Mucosa of rectum (tissue), 2 donors: Measurements from ENCODE around the gene BBIP1.

Experiments
- H3K27ac ChIP-seq, 2 donors: one replicate each; pipeline ENCODE4 v1.7.0; 2013; ENCODE audit warnings: inconsistent platforms in 2 of 2, low read depth in 2 of 2, low read length in 2 of 2
- H3K27me3 ChIP-seq, 2 donors: one replicate each; pipeline ENCODE4 v1.7.0; 2013; ENCODE audit warnings: low read length in 2 of 2; ENCODE audit not compliant: control insufficient read depth in 2 of 2, insufficient read depth in 2 of 2
- H3K36me3 ChIP-seq, 2 donors: one replicate each; pipeline ENCODE4 v1.7.0; 2013; ENCODE audit warnings: low read length in 2 of 2; ENCODE audit not compliant: control insufficient read depth in 2 of 2, insufficient read depth in 2 of 2
- H3K4me1 ChIP-seq, 2 donors: one replicate each; pipeline ENCODE4 v1.7.0; 2013; ENCODE audit warnings: low read length in 2 of 2, mild to moderate bottlenecking in 1 of 2; ENCODE audit not compliant: control insufficient read depth in 2 of 2, insufficient read depth in 2 of 2
- H3K4me3 ChIP-seq, 2 donors: one replicate each; pipeline ENCODE4 v1.7.0; 2013; ENCODE audit warnings: low read length in 2 of 2
- H3K9ac ChIP-seq, 2 donors: one replicate each; pipeline ENCODE4 v1.7.0; 2013; ENCODE audit warnings: low read length in 2 of 2, low read depth in 1 of 2, mild to moderate bottlenecking in 1 of 2
- H3K9me3 ChIP-seq, 2 donors: one replicate each; pipeline ENCODE4 v1.7.0; 2013; ENCODE audit warnings: low read length in 2 of 2; ENCODE audit not compliant: control insufficient read depth in 2 of 2
- donor health status: healthy.
- donor health status: Normal muscosa, but diverticular disease.

The BBIP1 gene

DNA sequence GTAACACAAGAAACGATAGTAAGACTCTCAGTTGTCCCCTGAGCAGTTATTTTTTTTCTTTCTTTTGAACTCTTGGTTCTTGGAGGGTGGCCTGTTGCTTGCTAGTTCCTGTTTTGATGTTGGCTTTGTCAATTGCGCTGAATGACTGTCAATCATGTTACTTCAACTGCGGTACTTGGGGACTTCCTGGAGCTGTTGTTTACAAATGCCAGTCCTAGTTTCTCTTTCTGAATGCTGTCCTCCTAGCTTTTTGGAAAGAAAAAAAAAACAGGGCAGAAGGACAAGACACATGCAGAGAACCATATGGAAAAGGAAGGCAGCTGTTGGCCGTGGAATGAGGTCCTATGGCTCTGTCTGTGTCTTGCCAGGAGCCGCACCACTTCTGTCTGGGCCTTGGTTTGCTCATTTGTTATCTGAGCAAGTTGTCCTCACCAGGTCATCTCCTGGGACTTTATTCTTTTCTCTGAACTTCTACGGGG lies 54.3 kb downstream of the BBIP1 start:
- H3K9ac ChIP-seq, result peak overlapping the region; percentile 72 to 76
- peak overlapping the region; percentile 41 to 73 for H3K4me3 ChIP-seq
- peaks cover 70 to 71% of the 10 kb centered on the region in 2 donors for H3K4me1 ChIP-seq
- H3K36me3 ChIP-seq, result no peaks in the 10 kb centered on the region
- H3K9me3 ChIP-seq, result no peaks in the 10 kb centered on the region
- H3K27ac ChIP-seq, result peak overlapping the region; percentile 97 to 98
- H3K27me3 ChIP-seq, result no peaks in the 10 kb centered on the region

DNA sequence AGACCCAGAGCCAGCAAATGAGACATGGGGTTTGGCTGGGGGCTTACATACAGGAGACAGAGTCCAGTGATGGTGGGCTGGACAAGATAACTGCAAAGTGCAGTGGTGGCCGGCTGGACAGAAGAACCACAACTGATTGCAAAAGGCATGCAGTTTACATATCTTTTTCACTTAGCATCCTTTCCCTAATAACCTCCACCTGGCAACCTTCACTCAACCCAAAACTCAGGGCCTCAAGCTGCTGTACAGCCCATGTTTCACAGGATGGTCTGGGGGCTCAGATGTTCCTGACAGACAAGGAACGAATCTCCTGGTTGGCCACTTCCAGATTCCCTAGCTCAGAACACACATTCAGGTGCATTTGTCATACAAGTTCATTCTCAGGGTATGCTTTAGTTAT lies 55.0 kb downstream of the BBIP1 start:
- Histone ChIP-seq H3K36me3 (no peaks in the 10 kb centered on the region), H3K27me3 (no peaks in the 10 kb centered on the region), H3K4me3 (no peak overlapping the region), H3K9ac (no peak overlapping the region), H3K4me1 (peaks cover 77 to 78% of the 10 kb centered on the region in 2 donors), H3K27ac (peak overlapping the region; percentile 97 to 98), H3K9me3 (no peaks in the 10 kb centered on the region)

DNA sequence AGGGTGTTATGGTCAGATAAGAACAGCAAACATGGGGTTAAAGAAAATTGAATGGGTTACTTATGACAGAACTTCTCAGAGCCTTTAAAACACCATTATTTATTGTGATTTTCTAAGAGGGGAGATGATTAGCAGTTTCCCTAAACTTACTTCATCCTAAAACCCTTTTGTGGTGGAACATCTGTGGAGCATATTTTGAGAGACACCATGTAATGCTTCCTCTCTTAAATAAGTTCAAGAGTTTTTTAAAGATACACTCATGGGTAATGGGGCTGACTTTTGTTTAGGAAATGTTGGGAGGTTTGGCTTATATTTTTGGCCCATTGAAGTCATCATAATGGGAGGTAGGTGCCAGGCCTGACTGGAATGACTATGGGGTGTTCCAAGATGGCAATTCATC lies 55.6 kb downstream of the BBIP1 start:
- H3K4me1 ChIP-seq, result peaks cover 80% of the 10 kb centered on the region in 2 donors
- peak overlapping the region; percentile 97 to 98 for H3K27ac ChIP-seq
- no peaks in the 10 kb centered on the region for H3K36me3 ChIP-seq
- H3K4me3 ChIP-seq, result no peak overlapping the region
- H3K27me3 ChIP-seq, result no peaks in the 10 kb centered on the region
- H3K9ac ChIP-seq, result no peak overlapping the region
- no peaks in the 10 kb centered on the region for H3K9me3 ChIP-seq

DNA sequence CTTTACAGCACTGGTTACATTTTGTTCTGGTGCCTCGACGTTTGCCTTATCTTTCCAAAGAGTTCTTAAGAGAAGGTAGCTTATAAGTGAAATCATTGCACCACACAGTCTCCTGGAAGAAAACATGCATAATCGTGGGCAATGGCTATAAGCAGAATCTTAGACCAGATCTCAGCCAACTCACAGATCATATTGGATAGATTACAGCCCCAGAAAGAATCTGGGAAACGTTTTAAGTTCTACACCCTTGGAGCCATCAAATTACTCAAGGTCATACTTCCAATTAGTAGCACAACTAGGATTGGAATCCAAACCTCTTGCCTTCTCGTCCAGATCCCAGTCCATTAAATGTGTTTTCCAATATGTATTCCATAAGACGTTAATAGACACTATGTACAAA lies 56.0 kb downstream of the BBIP1 start:
- peak overlapping the region; percentile 97 to 98 for H3K27ac ChIP-seq
- H3K9me3 ChIP-seq, result no peaks in the 10 kb centered on the region
- H3K4me3 ChIP-seq, result no peak overlapping the region
- H3K36me3 ChIP-seq, result no peaks in the 10 kb centered on the region
- no peaks in the 10 kb centered on the region for H3K27me3 ChIP-seq
- H3K4me1 ChIP-seq, result peaks cover 80 to 81% of the 10 kb centered on the region in 2 donors
- H3K9ac ChIP-seq, result no peak overlapping the region

DNA sequence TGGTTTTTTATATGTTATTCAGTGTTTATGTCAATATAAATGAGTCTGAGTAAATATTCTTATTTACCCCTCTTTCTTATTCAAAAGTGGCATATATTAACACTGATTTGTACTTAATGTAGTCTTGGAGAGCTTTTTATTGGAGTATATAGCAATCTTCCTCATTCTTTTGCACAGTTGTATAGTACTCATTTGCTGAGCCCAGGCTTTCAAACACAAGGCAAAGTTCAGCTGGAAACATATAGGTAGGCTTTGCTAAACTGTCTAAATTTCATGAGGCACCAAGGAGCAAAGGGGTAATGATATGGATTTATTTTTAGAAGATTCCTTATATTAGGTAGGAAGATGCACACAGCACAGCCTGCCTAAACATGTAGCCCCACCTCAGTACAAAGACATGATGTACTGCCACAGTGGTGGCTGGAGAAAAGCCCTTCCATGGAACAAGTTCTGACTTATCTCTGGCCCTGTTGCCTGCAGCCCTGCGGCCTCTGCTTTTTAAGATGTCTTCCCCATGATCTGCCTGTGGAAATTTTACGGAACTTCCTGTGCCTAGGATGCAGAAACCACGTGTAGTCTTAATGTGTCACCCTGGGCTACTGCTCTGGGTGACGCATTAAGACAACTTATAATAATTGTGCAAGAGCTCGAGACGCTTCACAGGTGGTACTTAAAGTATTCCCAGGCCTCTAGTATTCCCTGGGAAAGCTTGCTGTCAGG lies 56.9 kb downstream of the BBIP1 start:
- Histone ChIP-seq H3K4me1 (peaks cover 81 to 82% of the 10 kb centered on the region in 2 donors), H3K36me3 (no peaks in the 10 kb centered on the region), H3K27me3 (no peaks in the 10 kb centered on the region), H3K9me3 (no peaks in the 10 kb centered on the region), H3K4me3 (no peak overlapping the region), H3K27ac (peak overlapping the region; percentile 97 to 98), H3K9ac (no peak overlapping the region)

DNA sequence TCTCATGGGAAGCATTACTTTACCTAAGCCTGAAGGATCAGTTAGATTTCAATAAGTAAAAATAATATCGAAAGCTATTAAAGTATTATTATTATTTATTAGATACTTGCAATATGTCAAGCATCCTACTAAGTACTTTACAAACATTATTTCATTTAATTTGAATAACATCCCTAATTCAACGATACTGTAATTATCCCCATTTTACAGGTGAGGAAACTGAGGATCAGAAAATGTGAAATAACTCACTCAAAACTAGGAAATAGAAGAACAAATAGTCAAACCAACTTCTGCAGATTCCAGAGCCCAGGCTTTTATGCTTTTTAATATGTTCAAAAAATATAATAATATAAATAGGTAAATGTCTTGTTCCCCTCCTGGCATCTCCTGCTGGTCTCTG lies 57.5 kb downstream of the BBIP1 start:
- Histone ChIP-seq H3K27ac (peak overlapping the region; percentile 98 to 99), H3K4me1 (peaks cover 76% of the 10 kb centered on the region in 2 donors), H3K27me3 (no peaks in the 10 kb centered on the region), H3K36me3 (no peaks in the 10 kb centered on the region), H3K9me3 (no peaks in the 10 kb centered on the region), H3K4me3 (peak overlapping the region in 1 of 2 donors; percentile 44), H3K9ac (peak overlapping the region; percentile 64 to 74)

DNA sequence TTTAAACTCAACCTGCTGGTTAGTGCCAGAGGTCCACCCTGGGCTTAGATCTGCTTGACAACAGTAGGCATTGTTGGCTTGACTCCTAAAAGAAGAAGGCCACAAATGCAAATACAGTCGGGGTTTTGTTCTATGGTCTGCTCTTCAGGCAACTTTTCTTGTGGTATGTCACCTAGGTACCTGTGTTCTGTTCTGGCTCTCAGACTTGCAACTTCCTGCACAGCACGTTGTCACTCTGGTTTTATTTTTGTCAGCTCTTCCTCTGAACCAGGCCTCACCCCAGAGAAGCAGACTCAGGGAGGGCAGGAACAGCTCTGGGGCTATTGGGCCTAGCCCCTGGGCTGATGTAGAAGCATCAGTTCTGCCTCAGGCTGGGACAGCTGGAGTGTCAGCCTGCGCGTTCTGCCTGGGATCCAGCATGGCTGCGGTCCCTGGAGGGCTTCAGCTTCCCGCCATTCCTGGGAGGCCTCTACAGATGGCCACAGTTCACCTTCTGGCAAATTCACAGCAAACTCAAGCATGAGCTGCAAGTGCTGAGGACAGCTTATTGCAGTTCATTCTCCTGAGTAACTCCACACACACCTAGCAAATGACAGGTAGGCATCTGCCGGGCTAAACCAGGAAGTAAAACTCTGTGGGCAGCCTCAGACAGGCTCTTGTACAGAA lies 58.3 kb downstream of the BBIP1 start:
- Histone ChIP-seq H3K4me1 (peaks cover 68 to 69% of the 10 kb centered on the region in 2 donors), H3K9me3 (no peaks in the 10 kb centered on the region), H3K27ac (peak overlapping the region; percentile 98 to 99), H3K36me3 (no peaks in the 10 kb centered on the region), H3K27me3 (no peaks in the 10 kb centered on the region), H3K9ac (peak overlapping the region; percentile 64 to 74), H3K4me3 (peak overlapping the region in 1 of 2 donors; percentile 44)

DNA sequence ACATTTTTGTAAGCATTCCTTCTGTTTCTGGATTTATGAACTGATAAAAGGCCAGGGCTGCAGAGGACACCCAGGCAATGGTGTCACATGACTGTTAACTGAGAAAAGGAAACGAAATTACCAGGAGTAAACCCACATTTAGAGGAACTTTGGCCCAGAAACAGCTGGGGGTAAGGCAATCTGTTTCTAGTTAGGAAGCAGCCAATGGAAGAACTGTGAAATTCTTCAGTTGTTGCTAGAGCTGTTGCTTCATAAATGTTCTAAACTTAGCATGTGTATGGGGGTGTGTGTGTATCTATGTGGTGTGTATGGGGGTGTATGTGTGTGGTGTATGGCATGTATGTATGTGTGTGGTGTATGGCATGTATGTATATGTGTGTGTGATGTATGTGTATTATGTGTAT lies 59.0 kb downstream of the BBIP1 start:
- H3K4me3 ChIP-seq, result peak overlapping the region in 1 of 2 donors; percentile 14
- H3K36me3 ChIP-seq, result no peaks in the 10 kb centered on the region
- H3K4me1 ChIP-seq, result peaks cover 61% of the 10 kb centered on the region in 2 donors
- H3K27ac ChIP-seq, result peak overlapping the region; percentile 98 to 99
- no peaks in the 10 kb centered on the region for H3K27me3 ChIP-seq
- peak overlapping the region; percentile 64 to 66 for H3K9ac ChIP-seq
- H3K9me3 ChIP-seq, result no peaks in the 10 kb centered on the region

DNA sequence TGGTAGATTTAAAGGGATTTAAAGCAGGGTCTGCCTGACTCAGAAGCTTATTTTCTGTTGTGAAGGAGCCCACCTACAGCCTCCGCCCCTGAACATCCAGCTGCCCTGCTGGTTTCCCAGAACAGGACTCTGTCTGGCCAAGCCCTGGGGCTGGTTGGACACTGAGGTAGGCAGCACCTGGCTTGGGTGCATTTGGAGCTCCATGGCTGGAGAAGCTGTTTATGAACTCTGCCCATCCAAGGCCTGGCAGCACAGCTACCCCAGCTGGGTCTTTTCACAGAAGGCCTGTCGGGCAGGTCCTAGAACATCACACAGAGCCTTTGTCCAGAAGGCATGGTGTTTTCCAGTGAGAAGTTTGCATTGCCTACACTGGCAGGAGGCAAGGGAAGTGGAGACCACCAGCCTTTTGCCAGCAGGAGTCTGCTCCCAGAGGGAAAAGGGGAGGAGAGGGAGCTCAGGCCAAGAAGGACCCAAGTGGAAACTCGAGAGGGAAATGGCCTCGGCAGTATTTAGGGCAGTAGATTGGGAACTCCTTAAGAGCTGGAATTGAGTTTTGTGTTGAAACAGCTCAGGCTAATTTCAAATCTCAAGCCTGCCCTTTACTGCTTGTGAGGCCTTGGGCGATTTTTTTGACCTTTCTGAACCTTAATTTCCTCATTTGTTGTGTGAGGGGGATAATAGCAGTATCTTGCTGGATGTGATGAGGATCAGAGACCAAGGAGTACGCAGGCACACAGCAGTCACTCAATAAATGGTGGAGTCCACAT lies 59.6 kb downstream of the BBIP1 start:
- no peaks in the 10 kb centered on the region for H3K27me3 ChIP-seq
- H3K9ac ChIP-seq, result peak overlapping the region; percentile 64 to 66
- H3K36me3 ChIP-seq, result no peaks in the 10 kb centered on the region
- H3K27ac ChIP-seq, result peak overlapping the region; percentile 98 to 99
- H3K4me3 ChIP-seq, result peak overlapping the region in 1 of 2 donors; percentile 26
- H3K9me3 ChIP-seq, result no peaks in the 10 kb centered on the region
- peaks cover 55% of the 10 kb centered on the region in 2 donors for H3K4me1 ChIP-seq
